Gastrocnemius medialis (tissue), 4 donors: ENCODE measurements around the gene CARF.

Experiments used
- CTCF ChIP-seq, 5 experiments: fragments of 450-650 bp in 3 of 5; fragments of 200-600 bp in 2 of 5; sonication (generic) in 2 of 5; IDR thresholded peaks in 4 of 5; conservative IDR thresholded peaks in 1 of 5; 1 replicate in 4 of 5; 2 replicates in 1 of 5; pipeline ENCODE4 v1.5.1; 2016 to 2019; ENCODE audit warnings: antibody characterized with exemption in 5 of 5, mild to moderate bottlenecking in 3 of 5, moderate library complexity in 3 of 5
- POLR2A ChIP-seq, 2 donors: fragments of 450-650 bp; IDR thresholded peaks; one replicate each; pipeline ENCODE4 v1.6.1; 2017; ENCODE audit warnings: antibody characterized with exemption in 2 of 2, mild to moderate bottlenecking in 2 of 2, moderate library complexity in 2 of 2

- TF ChIP-seq CTCF (IDR thresholded peaks at IDR 0.05 in 4 of 5, conservative IDR thresholded peaks at IDR 0.05 in 1 of 5), result no peak
- no peak for TF ChIP-seq POLR2A (IDR thresholded peaks at IDR 0.05)
These were observed 33.4 kb downstream of the CARF start for GRCh38 chr2:202945497-202945896.
